Activated T-cell treated with anti-CD3 and anti-CD28 coated beads for 24 hours (primary cell): Measurements from ENCODE around the gene EEFSEC.

Experiments used
- DNase-seq: peaks from one replicate; pipeline ENCODE4 v3.0.0-alpha.2; 2020; ENCODE audit warnings: low read depth

Gene EEFSEC

DNA sequence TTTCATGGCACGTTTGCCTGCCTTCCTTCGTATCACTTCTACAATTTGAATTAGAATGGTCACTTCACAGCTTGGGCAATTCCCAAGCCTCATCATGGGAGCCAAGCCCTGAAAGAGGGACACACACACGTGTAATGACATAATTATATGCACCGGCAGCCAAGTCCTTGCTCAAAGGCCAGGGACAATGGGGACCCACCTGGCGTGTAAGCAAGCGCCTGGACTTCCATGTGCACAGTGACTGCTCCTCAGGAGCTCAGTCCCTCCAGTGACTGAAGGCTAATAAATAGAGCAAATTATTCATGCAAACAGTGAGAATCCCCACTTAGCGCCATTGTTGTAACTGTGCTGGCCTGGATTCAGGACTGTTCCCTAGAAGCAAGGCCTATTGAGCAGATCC, 198.3 kb downstream of the EEFSEC start:
- no peak for DNase-seq

DNA sequence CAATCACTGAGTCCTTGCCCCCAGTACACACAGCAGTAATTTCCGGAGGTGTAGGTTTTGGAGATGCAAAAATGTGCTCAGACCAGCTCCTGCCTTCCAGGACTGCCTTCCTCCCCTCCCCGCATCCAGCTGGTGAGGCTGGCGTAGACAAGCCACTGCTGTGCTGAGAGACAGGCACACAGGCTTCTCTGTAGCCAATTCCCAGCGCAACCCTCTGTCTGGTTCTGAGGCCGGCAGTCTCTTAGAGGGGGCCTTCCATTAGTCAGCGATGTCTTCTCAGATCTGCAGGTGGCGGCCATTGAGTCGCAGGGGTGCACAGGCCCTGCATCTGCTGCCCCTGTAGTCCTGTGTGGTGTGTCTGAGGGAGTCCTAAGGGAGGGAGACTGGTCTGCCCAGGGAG, 199.0 kb downstream of the EEFSEC start:
- no peak for DNase-seq

- no peak for DNase-seq
Measured at GRCh38 chr3:128353361-128353965, 200.2 kb downstream of the EEFSEC start.

DNA sequence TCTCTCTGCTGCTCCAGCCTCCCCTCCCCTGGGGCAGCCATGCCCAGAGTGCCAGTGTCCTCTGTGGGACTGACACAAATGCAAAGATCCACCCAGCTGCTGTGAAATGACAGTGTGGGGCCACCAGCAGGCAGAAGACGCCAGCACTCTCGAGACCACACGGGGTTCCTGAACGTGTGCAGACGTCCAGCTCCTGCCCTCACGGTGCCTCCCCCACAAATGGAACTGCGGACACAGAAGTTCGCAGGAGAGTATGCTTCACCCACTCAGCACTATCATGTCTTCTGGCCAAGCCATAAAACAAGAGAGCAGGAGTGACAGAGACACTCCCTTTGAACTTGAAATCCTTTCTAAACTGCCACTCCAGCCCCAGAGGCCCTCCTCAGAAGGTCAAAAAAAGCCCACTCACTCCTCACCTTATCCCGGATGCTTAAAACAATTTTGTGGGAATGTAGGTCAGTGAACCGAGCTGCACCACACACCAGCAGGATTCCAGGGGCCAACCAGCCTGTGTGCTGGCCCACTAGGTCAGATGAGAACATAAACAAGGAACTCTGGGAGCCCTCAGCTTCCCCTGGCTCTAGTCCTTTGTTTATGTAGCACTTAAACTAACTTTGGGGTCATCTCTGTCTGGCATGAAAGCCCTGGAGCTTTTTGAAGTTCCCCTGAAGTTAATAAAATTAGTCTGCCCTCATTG, 200.9 kb downstream of the EEFSEC start:
- no peak for DNase-seq

DNA sequence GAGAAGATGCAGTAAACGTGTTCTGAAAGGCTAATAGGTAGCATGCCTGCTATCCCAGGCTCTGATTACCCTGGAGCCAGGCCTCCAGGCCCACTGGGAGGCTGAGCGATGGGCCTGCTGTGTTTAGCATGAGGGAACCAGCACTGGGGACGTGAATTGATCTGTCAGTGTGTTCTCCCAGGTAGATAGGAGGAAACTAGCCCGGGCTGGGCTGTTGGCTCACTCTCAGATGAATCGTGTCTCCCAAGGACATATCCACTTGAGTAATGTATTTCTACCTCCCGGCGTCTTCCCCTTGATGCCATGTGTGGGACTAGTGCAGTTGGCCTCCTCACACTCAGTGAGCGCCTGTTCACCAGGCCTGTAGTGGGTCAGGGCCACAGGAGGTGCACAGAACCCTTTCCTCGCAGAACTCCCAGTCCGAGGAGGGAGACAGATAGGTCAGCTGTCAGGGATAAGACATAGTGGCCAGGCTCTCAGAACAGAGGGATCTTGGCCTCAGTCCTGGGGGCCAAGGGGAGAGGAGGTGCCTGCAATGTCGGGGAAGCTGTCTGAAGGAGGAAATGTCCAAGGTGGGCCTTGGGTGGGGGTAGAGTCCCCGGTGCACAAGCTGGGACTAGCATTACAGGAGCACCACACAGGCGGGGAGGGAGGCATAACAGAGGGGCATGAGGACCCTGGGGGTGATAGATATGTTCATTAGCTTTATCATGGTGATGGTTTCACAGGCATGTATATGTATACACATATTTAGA, 201.7 kb downstream of the EEFSEC start:
- DNase-seq, result no peak

- DNase-seq, result no peak
Measured at GRCh38 chr3:128355543-128355919, 202.2 kb downstream of the EEFSEC start.

DNA sequence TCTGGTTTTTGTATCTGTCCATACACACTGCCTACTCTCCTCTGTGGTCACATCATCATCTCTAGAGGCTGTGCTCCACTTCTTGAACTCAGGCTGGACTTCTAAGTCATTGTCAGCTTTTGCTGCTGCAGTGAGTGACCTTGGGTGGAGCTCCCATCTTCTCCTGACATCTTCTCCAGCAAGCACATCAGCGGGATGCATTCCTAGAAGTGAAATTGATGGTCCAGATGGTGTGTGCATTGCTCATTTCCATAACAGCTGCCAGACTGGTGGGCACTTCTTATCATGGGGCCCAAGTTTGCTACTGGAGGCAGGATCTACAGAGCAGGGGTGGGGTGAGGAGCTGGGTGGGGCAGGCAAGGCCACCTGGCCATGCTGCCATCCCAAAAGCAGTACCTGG, 203.5 kb downstream of the EEFSEC start:
- DNase-seq, result no peak

GRCh38 chr3:128357538-128357937, 204.3 kb downstream of the EEFSEC start:
- no peak for DNase-seq

- DNase-seq, result no peak
Measured at GRCh38 chr3:128358156-128358895, 205.0 kb downstream of the EEFSEC start.

GRCh38 chr3:128359060-128359664, 205.9 kb downstream of the EEFSEC start:
- DNase-seq, result no peak

- DNase-seq, result no peak
Measured at GRCh38 chr3:128359846-128360642, 206.8 kb downstream of the EEFSEC start.

DNA sequence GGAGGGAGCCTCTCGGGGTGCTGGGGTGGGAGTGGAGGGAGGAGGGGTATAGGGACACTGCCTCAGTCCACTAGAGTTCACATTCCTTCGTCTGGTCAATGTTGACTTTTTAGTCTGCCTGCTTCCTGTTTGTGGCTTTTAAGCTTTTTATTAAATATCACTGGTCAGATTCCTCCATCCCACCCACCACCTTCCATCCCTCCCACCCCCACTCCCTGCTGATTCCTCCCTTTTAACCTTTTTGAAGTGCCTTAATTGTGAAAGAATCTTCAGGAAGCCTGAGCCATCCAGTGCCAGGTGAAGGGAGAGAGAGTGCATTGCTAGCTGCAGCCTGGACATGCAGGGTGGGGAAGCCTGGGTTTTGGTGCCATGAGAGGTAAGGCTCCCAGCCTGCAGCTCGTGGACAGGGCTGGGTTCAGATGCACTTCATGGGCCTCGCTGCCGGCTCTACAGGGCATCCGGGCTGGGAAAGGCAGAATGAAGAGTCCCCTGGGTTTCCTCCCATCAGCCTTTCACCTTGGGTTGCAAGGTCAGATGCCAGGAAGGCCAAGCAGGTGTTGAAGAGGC, 207.5 kb downstream of the EEFSEC start:
- DNase-seq, result no peak

- no peak for DNase-seq
Measured at GRCh38 chr3:128362026-128362965, 209.0 kb downstream of the EEFSEC start.

- no peak for DNase-seq
Measured at GRCh38 chr3:128364291-128364690, 211.0 kb downstream of the EEFSEC start.

DNA sequence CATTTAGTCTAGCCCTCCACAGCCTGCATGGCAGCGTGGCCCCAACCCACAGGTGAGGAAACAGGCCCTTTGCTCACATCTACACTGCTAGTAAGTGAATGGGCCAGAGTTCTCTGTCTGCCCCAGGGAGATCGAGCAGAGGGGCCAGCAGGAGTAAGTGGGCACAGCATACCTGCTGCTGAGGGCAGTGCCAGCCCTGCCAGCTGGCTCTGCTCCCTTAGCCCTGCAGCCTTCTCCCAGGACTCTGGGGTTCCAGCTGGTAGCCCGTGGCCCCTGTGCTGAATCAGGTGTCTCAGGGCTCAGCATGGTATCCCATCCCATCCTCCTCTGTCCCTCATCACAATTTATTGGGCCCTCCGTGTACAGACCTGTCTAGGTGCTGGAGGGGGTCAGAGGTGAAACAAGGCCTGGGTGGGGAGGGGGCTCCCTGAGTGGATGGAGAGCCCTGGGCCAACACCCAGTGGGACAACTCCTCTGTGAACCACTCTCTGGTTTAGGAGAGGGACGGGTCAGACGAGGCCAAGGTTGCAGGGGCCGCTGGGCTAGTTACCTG, 211.6 kb downstream of the EEFSEC start:
- DNase-seq, result no peak

- no peak for DNase-seq
Measured at GRCh38 chr3:128366136-128366535, 212.9 kb downstream of the EEFSEC start.

DNA sequence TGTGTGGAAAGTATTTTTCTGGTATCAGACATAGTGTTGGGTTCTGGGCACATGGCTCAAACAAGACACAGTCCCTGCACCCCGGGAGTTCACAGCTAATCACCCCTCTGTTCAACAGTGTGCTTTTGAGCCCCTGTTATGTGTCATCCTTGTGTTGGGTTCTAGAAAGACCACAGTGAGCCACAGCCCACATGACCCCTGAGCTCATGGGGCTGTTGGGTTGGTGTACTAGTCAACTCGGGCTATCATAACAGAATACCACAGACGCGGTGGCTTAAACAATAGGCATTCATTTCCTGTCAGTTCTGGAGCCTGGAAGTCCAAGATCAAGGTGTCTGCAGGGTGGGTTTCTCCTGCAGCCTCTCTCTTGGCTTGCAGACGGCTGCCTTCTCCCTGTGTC, 213.4 kb downstream of the EEFSEC start:
- no peak for DNase-seq

DNA sequence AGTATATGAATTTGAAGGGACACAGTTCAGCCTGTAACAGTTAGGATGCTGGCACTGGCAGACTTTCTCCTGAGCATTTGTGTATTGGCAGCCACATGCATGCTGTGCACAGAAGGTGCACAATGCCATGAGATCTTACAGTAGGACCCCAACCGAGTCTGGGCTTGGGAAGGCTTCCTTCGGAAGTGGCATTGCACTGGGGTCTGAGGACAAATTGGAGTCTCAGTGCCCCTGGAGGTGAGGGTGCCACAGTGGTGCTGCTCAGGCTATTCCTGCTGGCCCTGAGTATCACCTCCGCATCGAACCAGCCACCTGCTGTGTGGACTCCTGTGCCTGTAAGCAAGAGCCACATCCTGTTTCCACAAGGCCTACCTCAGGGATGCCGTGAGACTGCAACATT, 213.9 kb downstream of the EEFSEC start:
- no peak for DNase-seq

- DNase-seq, result no peak
Measured at GRCh38 chr3:128367761-128368160, 214.5 kb downstream of the EEFSEC start.

DNA sequence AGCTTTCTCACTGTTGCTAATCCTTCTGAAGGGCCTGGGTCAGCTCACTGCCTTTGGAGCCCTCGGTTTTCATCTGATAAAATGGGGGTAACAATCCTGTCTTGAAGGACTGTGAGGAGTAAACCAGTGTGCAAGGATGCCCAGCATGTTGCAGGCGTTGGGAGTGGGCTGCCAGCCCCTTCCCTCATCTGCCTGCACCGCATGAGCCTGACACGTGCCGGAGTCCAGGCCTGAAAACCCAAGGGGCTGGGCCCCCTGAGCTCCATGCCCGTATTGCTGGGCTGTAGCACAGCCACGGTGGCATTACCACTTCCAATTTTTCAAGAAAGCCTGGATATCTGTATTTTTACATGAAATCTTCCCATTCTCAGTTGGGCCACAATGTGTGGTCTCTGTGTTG, 215.3 kb downstream of the EEFSEC start:
- DNase-seq, result no peak
